Measurements from ENCODE around the gene PILRA. TPM values are rescaled to one million over a fixed set of nuclear protein-coding genes. Genes with fewer than 3 reads are reported as not detected.
A peak's percentile ranks its signal among the peaks of the same experiment; 100 is the strongest.

The PILRA gene
- total RNA-seq, 1 donor from 2014 or later, result 5.3 TPM

DNA sequence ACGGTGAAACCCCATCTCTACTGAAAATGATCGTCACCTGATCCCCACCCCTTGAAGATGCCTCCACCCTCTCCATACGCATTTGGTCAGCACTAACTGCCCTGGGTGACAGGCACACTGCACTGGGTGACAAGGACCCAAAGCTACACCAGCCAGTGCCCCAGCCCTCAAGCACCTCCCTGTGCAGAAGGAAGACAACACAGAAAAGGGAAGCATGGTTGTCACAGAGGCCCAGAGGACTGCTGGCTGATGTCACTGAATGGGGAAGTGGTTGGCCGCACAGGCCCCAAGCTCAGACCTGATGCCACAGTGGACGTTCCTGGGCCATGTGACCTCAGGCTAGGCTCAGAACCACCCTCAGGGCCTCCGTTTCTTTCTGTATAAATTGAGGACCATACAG, 4.2 kb upstream of the PILRA start:
- TF ChIP-seq, protein P1, sequence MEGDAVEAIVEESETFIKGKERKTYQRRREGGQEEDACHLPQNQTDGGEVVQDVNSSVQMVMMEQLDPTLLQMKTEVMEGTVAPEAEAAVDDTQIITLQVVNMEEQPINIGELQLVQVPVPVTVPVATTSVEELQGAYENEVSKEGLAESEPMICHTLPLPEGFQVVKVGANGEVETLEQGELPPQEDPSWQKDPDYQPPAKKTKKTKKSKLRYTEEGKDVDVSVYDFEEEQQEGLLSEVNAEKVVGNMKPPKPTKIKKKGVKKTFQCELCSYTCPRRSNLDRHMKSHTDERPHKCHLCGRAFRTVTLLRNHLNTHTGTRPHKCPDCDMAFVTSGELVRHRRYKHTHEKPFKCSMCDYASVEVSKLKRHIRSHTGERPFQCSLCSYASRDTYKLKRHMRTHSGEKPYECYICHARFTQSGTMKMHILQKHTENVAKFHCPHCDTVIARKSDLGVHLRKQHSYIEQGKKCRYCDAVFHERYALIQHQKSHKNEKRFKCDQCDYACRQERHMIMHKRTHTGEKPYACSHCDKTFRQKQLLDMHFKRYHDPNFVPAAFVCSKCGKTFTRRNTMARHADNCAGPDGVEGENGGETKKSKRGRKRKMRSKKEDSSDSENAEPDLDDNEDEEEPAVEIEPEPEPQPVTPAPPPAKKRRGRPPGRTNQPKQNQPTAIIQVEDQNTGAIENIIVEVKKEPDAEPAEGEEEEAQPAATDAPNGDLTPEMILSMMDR (IDR thresholded peaks at IDR 0.05; ENCODE audit: unreplicated experiment), result no peak
- Mint-ChIP-seq H3K4me3 (ENCODE audit: low read depth) (no peak overlapping the region), H3K4me1 (ENCODE audit: low read depth) (no peaks in the 10 kb centered on the region), H3K36me3 (ENCODE audit: insufficient read depth) (peaks cover 11% of the 10 kb centered on the region), H3K27me3 (no peaks in the 10 kb centered on the region), H3K27ac (peak overlapping the region; percentile 84), H3K9me3 (ENCODE audit: low read depth) (no peaks in the 10 kb centered on the region)
- no peak for DNase-seq (ENCODE audit: low spot score, unreplicated experiment)

DNA sequence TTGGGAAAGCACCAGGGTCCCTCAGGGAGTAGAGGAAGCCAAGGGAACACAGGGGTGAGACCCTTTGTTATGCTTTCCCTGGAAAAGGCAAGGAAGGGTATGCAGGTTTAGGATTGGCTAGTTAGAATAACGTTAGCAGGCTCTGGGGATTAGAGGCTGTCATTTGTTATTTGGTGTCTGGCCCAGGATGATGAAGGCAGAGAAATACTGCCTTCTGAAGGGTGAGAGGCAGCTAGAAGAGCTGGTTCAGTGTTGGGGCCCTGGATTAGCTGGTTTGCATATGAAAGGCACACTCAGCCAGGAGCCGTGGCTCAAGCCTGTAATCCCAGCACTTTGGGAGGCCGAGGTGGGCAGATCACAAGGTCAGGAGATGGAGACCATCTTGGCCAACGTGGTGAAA, 3.0 kb upstream of the PILRA start:
- TF ChIP-seq, protein P1 (IDR thresholded peaks at IDR 0.05; ENCODE audit: unreplicated experiment), result no peak
- H3K36me3 Mint-ChIP-seq (ENCODE audit: insufficient read depth), result peaks cover 5% of the 10 kb centered on the region
- no peak overlapping the region for H3K4me3 Mint-ChIP-seq (ENCODE audit: low read depth)
- H3K4me1 Mint-ChIP-seq (ENCODE audit: low read depth), result no peaks in the 10 kb centered on the region
- H3K27ac Mint-ChIP-seq, result no peak overlapping the region
- no peaks in the 10 kb centered on the region for H3K27me3 Mint-ChIP-seq
- DNase-seq (ENCODE audit: low spot score, unreplicated experiment), result no peak
- no peaks in the 10 kb centered on the region for H3K9me3 Mint-ChIP-seq (ENCODE audit: low read depth)

DNA sequence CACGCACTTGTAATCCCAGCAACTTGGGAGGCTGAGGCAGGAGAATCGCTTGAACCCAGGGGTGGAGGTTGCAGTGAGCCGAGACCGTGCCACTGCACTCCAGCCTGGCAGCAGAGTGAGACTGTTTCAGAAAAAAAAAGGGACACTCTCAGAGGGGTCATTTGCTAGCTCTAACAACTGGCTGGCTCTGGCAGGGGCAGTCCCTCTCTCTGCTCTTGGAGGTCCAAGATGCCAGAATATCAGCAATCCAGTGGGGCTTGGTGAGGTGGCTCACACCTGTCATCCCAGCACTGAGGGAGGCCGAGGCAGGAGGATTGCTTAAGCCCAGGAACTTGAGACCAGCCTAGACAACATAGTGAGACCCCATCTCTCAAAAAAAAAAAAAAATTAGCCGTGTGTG, 2.5 kb upstream of the PILRA start:
- H3K4me3 Mint-ChIP-seq (ENCODE audit: low read depth), result no peak overlapping the region
- no peak for DNase-seq (ENCODE audit: low spot score, unreplicated experiment)
- H3K9me3 Mint-ChIP-seq (ENCODE audit: low read depth), result no peaks in the 10 kb centered on the region
- H3K27ac Mint-ChIP-seq, result no peak overlapping the region
- H3K4me1 Mint-ChIP-seq (ENCODE audit: low read depth), result no peaks in the 10 kb centered on the region
- peaks cover 5% of the 10 kb centered on the region for H3K36me3 Mint-ChIP-seq (ENCODE audit: insufficient read depth)
- no peaks in the 10 kb centered on the region for H3K27me3 Mint-ChIP-seq
- TF ChIP-seq, protein P1 (IDR thresholded peaks at IDR 0.05; ENCODE audit: unreplicated experiment), result no peak

DNA sequence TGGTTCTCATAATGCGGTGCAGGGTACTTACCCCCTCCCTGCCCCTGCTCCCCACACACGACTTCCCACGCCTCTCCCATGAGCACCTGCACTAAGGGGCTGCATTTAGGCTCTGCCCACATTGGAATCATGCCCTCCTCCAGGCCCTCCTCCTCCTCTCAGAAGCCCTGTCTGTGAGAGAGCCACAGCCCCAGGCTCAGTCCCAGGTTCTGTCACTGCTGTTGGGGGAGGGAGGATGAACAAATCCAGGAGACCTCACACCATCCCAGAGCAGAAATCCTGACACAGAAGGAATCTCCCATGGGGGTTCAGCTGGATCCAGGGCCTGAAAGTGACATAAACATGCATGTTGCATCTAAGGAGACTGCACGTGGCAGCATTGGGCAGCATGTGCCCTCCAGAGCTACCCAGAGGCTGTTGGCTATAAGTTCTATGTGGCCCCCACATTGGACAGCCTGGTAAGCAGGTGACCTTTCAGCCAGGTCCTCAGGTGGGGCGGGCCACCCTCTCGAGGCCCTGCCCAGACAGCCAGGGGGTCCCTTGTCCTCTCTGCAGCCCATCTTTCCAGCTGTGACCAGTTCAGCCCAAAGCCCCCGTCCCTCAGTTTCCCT, 1.6 kb upstream of the PILRA start:
- no peak for DNase-seq (ENCODE audit: low spot score, unreplicated experiment)
- Mint-ChIP-seq H3K4me1 (ENCODE audit: low read depth) (no peaks in the 10 kb centered on the region), H3K9me3 (ENCODE audit: low read depth) (no peaks in the 10 kb centered on the region), H3K36me3 (ENCODE audit: insufficient read depth) (peaks cover 5% of the 10 kb centered on the region), H3K27me3 (no peaks in the 10 kb centered on the region), H3K27ac (no peak overlapping the region), H3K4me3 (ENCODE audit: low read depth) (no peak overlapping the region)
- TF ChIP-seq, protein P1 (IDR thresholded peaks at IDR 0.05; ENCODE audit: unreplicated experiment), result no peak

DNA sequence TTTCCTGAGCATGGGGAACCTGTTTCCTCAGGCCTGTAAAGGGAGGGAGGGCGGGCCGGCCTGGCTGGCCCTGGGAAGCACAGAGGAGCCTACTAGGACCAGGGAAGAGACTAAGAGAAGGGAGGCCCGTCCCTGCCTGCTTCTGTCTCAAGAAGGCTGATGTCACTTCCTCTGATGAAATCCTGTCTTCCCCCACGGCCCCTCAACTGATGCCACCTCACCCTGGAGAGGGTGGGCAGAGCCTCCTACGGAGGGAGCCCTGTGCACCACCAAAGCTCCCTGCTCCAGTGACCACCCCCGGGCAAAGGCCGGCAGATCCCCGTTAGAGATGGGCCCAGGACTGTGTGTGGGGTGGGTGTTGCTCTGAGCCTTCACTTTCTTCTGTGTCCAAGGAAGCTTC, 1.0 kb upstream of the PILRA start:
- H3K27me3 Mint-ChIP-seq, result no peaks in the 10 kb centered on the region

More for the DNA sequence above, 1.0 kb upstream of the PILRA start:
- Mint-ChIP-seq H3K4me1 (ENCODE audit: low read depth) (no peaks in the 10 kb centered on the region), H3K36me3 (ENCODE audit: insufficient read depth) (peaks cover 3% of the 10 kb centered on the region), H3K27ac (no peak overlapping the region), H3K9me3 (ENCODE audit: low read depth) (no peaks in the 10 kb centered on the region), H3K4me3 (ENCODE audit: low read depth) (no peak overlapping the region)
- TF ChIP-seq, protein P1 (IDR thresholded peaks at IDR 0.05; ENCODE audit: unreplicated experiment), result no peak
- no peak for DNase-seq (ENCODE audit: low spot score, unreplicated experiment)
